SK-N-SH treated with all-trans-retinoic acid at 6 μM for 48 hours (cell line): ENCODE data around the gene KSR2.

Source experiments
- ESRRG ChIP-seq: fragments of 250-450 bp; sonication (Bioruptor Pico); IDR thresholded peaks from 2 replicates; pipeline ENCODE4 v1.6.1; 2021; ENCODE audit warnings: mild to moderate bottlenecking
- OSR1 ChIP-seq: fragments of 250-450 bp; sonication (Bioruptor Pico); IDR thresholded peaks from 2 replicates; pipeline ENCODE4 v1.8.0; 2022; ENCODE audit warnings: moderate library complexity, mild to moderate bottlenecking, inconsistent platforms
- ZFP30 ChIP-seq: fragments of 450-650 bp; formaldehyde crosslinking; IDR thresholded peaks from 2 replicates; pipeline ENCODE4 v1.5.0; 2022; ENCODE audit warnings: mild to moderate bottlenecking, moderate library complexity
- ZNF8 ChIP-seq: fragments of 450-650 bp; formaldehyde crosslinking; IDR thresholded peaks from 2 replicates; pipeline ENCODE4 v1.5.0; 2020; ENCODE audit warnings: mild to moderate bottlenecking, moderate library complexity
- TF ChIP-seq, protein P1 (sequence below): fragments of 250-450 bp; sonication (Bioruptor Pico); IDR thresholded peaks from 2 replicates; pipeline ENCODE4 v1.8.0; 2020; ENCODE audit warnings: mild to moderate bottlenecking, moderate library complexity, borderline replicate concordance
- TF ChIP-seq, protein P2 (sequence below): fragments of 250-450 bp; sonication (Bioruptor Pico); IDR thresholded peaks from 2 replicates; pipeline ENCODE4 v1.5.1; 2020; ENCODE audit warnings: low read depth, mild to moderate bottlenecking, moderate library complexity
- TF ChIP-seq, protein P3 (sequence below): fragments of 250-450 bp; sonication (Bioruptor Pico); IDR thresholded peaks from 2 replicates; pipeline ENCODE4 v1.8.0; 2021; ENCODE audit warnings: low read depth, mild to moderate bottlenecking, moderate library complexity, borderline replicate concordance

DNA sequence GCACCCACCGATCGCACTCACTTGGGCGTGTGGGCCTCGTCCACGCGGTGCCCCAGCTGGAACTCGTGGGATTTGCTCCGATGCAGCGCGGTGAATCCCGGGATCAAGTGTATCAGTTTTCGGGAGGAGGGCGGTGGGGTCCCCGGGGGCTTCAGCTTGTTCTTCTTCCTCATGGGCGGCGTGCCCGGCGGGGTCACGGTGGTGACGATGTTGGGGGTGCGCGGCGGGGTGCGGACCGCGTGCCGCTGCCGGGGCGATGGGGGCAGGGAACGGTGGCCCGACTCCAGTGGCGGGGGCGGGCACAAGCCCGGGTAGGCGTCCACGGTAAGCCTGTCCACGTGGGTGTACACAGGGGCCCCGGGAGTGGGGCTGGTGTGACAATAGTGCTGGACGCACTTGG, 207.8 kb downstream of the KSR2 start:
- TF ChIP-seq ZFP30 (CRISPR knock-in tag) (no peak), OSR1 (CRISPR knock-in tag) (no peak), ESRRG (no peak), ZNF8 (CRISPR knock-in tag) (no peak)
- TF ChIP-seq, protein P1, sequence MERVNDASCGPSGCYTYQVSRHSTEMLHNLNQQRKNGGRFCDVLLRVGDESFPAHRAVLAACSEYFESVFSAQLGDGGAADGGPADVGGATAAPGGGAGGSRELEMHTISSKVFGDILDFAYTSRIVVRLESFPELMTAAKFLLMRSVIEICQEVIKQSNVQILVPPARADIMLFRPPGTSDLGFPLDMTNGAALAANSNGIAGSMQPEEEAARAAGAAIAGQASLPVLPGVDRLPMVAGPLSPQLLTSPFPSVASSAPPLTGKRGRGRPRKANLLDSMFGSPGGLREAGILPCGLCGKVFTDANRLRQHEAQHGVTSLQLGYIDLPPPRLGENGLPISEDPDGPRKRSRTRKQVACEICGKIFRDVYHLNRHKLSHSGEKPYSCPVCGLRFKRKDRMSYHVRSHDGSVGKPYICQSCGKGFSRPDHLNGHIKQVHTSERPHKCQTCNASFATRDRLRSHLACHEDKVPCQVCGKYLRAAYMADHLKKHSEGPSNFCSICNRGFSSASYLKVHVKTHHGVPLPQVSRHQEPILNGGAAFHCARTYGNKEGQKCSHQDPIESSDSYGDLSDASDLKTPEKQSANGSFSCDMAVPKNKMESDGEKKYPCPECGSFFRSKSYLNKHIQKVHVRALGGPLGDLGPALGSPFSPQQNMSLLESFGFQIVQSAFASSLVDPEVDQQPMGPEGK: no peak
- TF ChIP-seq, protein P2, sequence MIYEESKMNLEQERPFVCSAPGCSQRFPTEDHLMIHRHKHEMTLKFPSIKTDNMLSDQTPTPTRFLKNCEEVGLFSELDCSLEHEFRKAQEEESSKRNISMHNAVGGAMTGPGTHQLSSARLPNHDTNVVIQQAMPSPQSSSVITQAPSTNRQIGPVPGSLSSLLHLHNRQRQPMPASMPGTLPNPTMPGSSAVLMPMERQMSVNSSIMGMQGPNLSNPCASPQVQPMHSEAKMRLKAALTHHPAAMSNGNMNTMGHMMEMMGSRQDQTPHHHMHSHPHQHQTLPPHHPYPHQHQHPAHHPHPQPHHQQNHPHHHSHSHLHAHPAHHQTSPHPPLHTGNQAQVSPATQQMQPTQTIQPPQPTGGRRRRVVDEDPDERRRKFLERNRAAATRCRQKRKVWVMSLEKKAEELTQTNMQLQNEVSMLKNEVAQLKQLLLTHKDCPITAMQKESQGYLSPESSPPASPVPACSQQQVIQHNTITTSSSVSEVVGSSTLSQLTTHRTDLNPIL (CRISPR knock-in tag): no peak
- TF ChIP-seq, protein P3, sequence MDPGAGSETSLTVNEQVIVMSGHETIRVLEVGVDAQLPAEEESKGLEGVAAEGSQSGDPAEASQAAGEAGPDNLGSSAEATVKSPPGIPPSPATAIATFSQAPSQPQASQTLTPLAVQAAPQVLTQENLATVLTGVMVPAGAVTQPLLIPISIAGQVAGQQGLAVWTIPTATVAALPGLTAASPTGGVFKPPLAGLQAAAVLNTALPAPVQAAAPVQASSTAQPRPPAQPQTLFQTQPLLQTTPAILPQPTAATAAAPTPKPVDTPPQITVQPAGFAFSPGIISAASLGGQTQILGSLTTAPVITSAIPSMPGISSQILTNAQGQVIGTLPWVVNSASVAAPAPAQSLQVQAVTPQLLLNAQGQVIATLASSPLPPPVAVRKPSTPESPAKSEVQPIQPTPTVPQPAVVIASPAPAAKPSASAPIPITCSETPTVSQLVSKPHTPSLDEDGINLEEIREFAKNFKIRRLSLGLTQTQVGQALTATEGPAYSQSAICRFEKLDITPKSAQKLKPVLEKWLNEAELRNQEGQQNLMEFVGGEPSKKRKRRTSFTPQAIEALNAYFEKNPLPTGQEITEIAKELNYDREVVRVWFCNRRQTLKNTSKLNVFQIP (CRISPR knock-in tag): no peak
